HG03354 (cell line): Measurements from ENCODE around the gene SHB.

Source experiments
- ATAC-seq: cut with Tn5 transposase; IDR thresholded peaks from one replicate; pipeline ENCODE4 v1.9.1; 2021; ENCODE audit warnings: mild to moderate bottlenecking; ENCODE audit not compliant: unreplicated experiment, poor library complexity, severe bottlenecking

Gene SHB

DNA sequence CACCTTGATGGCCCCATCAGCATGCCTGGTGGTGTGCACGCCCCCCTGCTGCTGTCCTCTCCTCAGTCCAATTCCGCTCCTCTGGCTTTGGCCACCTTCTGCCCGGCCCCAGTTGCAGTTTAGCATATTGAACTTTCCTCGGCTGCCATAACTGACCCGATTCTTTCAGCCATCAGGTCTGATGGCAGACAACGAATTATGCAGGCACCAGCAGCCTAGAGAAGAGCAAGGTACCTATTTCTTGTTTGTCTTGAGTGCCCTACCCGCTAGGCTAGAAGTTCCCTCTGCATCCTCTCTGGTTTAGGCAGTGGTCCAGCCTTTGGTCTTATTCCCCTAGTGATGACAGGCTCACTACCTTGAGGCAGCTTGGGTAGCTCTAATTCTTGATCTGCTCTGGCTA lies 122.1 kb downstream of the SHB start:
- no peak for ATAC-seq

DNA sequence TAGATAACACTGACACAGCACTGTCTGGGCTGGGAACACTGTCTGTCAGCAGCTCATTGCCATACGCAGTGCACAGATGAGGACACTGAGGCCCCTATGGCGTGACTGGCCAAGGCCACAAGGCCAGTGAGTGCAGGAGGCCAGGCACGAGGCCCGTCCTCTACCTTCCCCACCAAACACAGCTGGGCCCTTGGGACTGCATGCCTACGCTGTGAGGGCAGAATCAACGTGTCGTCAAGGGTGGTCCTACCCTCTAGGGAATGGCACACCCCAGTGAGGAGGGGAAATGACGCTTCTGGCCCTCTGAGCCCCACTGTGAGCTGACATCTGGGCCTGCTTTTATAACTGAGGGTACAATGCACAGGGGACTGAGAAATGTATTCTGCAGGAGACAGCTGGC lies 123.0 kb downstream of the SHB start:
- ATAC-seq: no peak

DNA sequence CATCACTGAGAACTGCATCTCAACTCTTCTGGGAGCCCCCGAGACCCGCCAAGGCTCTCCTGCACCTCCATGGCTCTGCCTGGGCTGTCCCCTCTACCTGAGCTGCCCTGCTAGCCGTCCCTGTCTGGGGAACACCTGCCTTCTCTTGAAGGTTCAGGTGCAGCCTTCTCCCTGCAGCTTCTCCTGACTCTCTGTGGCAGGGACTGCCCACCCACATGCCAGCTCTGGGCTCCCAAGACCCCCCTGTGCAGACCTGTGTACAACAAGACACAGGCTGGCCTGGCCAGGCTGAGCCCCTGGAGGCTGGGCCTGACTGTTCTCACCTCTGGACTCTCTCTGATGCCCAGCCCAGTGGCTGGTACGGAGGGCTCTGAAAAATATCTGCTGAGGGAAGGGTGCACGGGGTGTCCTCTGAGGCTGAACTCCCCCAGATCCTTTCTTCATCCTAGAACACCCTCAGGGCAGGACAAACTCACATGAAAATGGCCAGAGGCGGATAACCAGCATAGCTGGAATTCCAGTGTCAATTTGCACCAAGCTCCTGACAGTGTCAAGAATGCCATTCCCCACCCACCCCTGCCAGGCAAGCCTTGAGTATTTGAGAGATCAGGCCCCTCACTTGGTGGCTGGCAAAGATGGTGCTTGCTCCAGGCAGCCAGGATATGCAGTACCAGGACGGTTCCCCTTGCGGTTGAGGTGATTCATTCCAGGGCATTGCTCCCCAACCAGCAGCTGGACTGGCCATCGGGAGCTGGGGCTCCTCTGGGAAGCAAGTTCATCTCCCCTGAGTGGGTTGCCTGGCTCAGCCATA lies 124.2 kb downstream of the SHB start:
- no peak for ATAC-seq

DNA sequence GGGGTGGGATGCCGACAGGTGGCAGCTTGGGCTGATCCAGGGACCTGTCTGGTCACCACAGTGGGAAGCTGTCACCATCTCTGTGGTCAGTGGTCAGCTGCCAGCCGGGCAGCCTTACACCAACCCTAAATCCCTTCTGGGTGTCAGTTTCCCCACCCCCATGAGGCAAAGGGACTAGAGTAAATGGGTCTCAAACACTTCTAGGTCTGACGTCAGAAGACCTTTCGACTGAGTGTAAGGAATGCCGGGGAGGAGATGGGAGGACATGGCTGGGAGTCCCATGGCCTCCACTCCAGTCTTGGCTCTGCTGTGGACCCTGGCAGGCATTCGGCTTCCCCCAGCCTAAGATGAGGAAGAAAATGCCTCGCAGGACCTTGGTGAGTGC lies 124.8 kb downstream of the SHB start:
- no peak for ATAC-seq

DNA sequence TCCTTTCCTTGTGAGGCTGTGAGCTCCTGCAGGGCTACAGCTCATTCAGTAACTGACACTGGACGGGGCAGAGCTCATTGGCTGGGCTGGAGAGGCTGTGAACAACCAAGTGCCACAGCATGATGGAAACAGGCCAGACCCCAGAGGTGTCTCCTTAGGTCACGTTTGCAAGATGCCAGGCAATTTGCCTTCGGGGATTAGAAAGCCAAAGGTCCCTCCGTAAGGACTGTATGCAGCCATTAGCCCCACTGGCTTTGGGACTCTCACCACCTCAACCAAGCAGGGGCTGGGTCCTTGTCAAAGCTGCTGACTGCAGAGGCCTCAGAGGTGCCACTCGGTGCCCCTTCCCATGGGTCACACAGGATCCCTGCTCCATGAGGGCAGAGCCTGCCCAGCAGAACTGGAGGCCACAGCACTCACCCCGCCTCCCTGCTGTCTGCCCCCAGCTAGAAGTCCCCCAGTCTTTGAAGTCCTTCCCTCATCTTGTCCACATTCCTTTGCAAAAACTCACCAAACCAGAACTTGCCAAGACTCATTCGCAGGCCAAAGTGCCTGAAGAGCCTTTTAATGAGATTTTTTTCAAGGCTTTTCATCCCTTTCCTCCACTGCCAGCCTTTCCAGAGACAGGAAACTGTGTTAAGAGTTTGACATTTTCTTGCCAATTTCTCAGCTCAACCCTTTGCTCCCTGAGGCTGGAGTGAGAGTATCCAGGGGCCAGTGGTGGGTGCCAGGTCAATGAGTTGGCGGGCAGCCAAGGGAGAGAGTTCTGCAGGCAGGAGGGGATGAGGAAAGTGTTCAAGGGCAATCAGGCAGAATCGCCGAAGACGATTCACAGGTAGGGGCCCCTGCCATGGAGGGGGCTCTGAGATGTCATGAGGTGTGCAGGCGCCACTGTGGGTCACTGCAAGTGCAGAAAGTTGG lies 125.4 kb downstream of the SHB start:
- no peak for ATAC-seq

DNA sequence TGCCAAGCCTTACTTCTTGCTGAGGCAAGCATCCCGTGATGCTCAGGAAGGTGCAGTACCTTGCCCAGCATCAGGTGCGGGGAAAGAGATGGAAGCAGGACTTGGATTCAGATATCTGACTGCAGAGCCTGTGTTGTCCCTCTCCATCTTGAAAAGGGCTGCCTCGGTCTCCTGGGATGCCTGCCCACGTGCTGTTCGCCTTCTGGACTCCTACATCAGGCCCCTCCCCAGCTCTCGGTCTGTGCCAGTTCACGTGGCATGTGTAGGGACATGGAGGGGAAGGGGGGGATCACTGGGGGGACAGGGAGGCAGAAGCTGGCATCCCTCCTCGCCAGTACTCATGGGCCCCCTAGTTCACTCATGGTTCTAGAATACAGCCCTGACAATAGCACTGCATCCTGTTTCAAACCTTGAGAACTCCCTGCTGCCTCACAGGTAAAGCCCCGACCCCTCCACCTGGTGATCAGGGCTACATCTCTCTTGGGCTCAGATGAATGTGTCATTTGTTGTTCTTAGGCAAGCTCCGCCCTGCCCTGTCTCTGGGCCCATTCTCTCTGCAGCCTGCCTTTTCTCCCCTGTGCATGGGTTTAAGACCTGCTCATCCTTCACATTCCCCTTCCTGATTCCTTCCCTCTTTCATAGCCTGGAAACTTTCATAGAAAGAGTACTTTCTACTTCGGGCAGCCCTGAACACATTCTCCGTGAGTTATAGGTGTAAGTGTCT lies 126.2 kb downstream of the SHB start:
- ATAC-seq: no peak

DNA sequence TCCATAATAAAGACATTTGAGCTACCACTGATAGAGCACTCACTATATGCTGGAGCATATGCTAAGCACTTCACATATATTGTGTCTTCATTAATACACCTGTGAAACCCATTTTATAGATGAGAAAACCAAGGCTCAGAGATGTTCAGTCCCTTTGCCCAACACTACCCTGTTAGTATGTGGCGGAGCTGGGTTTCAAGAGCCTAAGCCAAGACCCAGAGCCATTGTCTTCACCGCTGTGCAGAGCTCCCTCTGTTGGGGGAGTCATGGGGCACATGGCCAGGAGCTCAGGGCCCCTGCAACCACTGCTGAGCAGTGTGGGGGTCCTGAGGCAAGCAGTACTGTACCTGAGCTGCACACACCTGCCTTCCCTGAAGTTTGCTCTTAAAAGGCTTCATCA lies 127.8 kb downstream of the SHB start:
- ATAC-seq: no peak

DNA sequence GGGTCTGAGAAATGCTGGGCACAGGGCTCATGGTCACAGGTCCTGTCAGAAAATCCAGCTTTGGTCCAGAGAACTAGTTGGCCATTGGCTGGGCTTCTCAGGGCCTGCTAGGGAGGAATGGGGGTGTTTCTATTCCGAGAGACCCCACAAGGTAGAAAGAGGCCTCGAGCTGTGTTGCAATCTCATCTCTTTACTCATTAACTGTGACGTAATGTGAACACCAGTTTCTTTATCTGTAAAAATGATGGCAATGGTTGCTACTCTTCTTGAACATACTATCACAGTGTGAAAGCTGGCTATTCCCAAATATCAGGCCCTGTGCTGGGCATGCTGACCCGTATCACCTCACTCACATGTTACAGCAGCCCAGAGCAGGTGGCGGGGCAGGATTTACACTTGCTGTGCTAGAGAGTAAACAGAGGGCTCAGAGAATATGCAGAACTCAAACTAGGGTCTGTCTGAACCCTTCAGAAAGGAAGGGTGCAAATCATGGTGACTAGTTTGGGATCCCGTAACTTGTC lies 129.4 kb downstream of the SHB start:
- no peak for ATAC-seq

DNA sequence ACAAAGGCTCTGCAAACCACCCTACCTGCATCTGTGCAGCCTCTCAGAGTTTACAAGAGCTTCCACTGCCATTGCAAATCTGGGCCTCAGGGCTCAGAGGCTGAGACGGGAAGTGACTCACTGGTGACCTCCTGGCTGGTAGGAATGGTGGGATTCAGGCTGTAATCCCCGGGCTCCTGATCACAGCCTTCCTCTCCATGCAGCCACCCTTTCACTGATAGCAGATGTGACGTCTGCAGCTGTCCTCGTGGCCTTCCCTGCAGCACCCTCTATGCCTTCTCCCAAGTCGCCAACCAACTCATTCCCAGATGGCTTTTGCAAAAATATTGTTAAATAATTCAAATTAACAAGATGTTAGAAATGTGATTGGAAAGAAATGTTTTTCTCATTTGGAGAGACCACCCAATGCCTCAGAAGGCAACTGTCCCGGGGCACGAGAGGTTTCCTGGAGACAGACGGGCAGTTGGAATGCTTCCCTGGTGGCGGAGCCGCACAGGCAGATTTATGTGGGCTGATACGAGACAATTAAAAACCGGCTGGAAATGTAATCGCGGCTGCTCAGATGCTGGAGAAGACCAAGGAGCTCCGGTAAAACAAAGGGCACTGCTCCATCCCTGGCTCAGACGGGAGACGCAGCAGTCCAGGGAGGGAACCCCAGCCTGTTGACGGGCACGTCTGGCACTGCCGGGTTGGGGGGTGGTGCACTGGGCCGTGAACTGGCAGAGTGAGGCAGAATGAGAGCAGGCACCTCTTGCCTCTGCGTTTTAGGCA lies 130.7 kb downstream of the SHB start:
- ATAC-seq: no peak

DNA sequence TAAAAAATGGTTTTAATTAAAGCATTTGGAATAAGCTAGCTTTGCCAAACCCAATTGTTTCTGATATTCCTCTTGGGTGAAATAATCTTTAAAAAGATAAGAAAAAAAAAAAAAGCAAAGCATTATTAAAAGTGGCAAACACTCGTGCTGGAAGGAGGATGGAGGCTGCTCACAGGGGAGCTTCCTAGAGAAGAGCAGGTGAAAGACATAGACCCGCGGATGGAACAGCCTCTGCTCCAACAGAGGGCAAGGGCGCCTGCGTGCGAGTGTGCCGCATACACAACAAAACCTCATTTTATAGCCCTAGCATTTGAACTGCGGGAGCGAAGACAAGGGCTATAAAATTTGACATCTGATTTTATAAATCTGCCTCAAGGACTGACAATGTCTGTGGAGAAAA lies 131.7 kb downstream of the SHB start:
- ATAC-seq: no peak

DNA sequence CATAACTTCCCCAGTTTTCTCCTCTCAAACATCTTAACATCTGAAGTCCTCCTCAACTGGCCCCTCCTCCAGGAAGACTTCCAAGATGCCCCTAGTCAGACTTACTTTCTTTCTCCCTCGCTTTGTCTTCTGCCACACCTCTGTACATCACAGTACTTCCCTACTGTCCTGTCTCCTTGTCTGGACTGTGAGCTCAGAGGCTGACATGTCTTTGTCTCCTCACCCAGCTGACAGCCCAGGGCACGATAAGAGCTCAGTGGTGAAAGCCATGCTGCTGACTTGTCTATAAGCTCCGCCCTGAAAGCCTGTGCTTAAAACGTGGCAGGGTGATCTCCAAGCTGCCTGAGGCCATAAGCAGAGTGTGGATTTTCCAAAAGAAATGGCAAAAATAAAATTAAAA lies 132.1 kb downstream of the SHB start:
- ATAC-seq: no peak

DNA sequence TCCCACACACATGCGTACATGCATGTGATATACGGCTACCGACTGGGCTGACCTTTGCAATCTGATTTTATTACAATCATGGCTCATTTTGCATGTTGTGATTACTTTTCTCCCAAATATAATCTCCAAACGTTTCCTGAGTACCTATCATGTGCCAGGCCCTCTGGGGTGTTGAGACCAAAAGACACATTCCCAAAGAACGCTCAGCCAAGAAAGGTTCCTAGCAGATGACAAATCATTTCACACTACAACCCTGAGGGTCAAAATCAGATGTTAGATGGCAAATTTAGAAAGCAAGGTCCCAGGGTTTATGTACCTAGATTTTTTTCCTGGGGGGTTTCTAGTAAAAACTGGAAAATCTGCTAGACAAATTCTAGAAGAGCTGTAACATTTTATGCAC lies 132.7 kb downstream of the SHB start:
- no peak for ATAC-seq

DNA sequence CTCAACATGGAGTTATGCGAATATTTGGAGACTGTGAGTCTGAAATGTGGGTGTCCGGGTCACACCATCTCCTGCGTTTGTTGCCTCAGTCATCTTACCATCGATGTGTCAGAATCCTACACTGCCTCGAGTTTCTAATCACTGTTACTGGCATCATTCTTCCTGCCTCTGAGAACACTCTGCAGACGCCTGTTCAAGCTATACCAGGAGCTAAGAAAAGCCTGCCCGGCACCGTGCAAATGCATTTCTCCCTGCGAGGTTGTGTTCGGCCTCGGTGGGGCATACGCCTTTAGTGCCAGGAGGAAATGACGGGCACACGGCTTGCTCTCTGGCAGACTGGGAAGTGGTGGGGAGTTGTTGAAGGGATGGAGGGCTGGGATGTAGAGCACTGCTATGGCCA lies 133.9 kb downstream of the SHB start:
- ATAC-seq: no peak

DNA sequence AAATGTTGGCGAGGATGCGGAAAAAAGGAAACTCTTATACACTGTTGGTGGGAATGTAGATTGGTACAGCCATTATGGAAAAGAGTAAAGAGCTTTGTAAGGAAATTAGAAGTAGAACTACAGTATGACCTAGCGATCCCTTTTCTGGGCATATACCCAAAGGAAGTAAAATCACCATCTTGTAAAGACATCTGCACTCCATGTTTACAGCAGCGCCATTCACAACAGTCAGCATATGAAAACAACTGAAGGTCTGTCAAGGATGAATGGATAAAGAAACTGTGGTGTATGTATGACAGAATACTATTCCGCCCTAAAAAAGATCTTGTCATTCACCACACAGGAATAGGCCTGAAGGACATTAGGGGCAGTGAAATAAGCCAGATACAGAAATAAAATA lies 137.4 kb downstream of the SHB start:
- no peak for ATAC-seq

DNA sequence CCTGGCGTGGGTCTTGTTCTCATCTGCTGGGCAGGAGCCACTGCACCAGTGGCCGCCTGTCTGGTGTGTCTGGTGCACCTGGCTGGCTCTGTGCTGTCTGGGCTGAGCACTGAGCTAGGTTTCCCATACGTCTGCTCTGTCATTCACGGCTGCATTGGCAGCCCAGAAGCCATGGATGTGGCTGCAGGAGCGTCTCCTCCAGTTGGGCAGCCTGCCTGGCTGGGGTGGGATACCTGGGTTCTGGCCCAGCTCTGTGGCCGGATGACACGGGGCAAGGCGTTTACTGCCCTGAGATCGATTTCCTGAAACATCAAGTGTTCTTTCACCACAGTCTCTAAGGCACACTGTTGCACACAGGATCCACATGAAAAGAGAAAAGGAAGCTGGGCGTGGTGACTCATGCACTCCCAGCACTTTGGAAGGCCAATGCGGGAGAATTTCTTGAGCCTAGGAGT lies 139.6 kb downstream of the SHB start:
- no peak for ATAC-seq

DNA sequence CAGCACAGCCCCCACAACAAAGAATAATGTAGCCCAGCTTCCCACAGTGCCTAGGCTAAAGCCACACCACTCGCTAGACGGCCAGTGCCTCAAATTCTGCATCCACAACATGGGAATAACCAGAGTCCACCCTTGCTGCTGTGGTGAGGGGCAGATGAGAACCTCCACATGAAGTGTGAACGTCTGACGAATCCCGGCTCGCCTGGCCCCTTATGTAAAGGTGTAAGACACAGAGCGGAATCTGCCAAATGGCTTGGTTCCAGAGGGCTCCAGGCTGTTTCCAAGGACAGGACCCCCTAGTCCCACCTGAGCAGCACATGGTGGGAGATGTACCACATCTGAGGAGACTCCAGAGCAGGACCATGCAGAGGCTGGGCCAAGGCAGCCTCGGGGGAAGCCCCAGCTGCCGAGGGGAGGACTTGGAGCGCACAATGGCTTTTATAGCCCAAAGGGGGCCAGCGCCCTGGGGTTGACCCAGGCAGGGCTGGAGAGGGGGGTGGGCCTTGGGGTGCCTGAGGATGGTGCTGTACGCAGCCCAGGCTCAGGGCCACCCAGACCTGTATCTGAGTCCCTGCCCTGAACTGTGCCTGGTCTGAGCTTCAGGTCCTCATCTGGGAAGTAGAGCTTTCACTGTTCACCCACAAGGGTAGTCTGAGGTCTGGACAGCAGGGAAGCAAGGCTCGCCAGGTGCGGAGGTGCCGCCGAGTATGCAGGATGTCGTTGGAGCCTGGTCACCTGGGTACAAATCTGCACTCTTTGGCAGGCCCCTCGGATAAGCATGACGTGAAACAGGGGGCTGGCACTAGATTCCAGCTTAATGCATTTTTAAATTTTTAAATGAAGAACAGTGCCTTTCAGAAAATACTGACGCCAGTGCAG lies 140.2 kb downstream of the SHB start:
- no peak for ATAC-seq

DNA sequence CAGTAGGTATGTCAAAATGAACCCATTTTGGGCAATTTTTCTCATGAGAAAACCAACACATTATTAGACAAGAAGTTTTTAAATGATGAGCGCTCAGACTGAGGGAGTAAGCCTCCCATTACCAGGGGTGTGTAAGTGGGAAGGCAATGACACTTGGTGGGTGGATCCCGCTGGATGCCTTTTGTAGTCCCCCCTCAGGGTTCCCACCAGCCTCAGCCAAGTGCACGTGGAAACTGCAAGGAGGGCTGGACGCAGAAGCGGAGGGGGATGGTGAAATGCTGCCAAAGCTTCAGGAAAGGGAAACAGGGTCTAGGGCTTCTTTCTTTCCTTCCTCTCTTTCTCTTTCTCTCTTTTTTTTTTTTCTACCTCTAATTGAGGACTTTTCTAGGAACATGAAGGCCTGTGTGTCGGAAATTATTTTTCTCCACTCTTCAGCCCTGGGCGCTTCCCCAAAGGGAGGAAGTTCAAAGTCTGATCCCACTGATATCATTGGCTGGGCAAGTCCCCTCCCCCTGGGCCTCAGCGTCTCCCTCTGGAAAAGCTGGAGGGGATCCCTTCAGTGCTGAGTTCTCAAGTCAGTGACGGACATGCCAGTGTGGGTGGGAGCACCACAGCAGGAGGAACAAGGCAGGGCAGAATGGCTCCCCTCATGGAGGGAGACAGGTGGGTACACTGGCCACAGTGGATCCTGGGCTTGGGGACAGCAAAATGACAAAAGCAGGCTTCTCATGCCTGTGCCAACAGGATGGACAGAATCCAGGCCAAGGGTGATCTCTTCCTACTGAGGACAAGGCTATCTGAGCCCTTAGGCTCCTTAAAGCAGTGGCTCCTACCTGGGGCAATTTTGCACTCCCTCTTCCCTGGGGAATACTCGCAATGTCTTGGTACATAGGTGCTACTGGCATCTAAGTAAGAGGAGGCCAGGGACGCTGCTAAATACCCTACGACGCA lies 141.2 kb downstream of the SHB start:
- ATAC-seq: no peak
